AG04450 (cell line): Measurements from ENCODE around the gene C1QC. TPM values are rescaled to one million over a fixed set of nuclear protein-coding genes. Genes with fewer than 3 reads are reported as not detected.

Experiments used
- CTCF ChIA-PET: fragments of 300-600, 350-600 bp; formaldehyde crosslinking; extraction: SDS; loops from one replicate; lab custom pipeline; 2022; ENCODE audit warnings: antibody characterized with exemption, inconsistent platforms; lab: Charles Lee
- POLR2A ChIA-PET: fragments of 350-600 bp; formaldehyde crosslinking; extraction: SDS; loops from one replicate; lab custom pipeline; 2021; ENCODE audit warnings: antibody characterized with exemption, inconsistent platforms; lab: Yijun Ruan, JAX
- DNase-seq: peaks from one replicate; pipeline ENCODE4 v3.0.0-alpha.2; 2011; ENCODE audit warnings: low read depth, low spot score
- H3K27ac ChIP-seq: one replicate; pipeline ENCODE4 v1.5.1; 2012; ENCODE audit warnings: low read depth, low read length, control low read depth
- H3K27me3 ChIP-seq: one replicate; pipeline ENCODE4 v1.6.0; 2012; ENCODE audit warnings: low read length; ENCODE audit not compliant: control insufficient read depth, insufficient read depth
- H3K4me3 ChIP-seq: 2 replicates; pipeline ENCODE4 v1.5.1; 2011; ENCODE audit warnings: mild to moderate bottlenecking, low read depth, low read length, control low read depth
- H3K9me3 ChIP-seq: 2 replicates; pipeline ENCODE4 v1.5.1; 2012; ENCODE audit warnings: low read length; ENCODE audit not compliant: control insufficient read depth, insufficient read depth
- polyA plus RNA-seq: library from polyadenylated mRNA; depleted of rRNA; stranded (reverse); fragments of >200 nt; gene quantifications from 2 replicates; pipeline ENCODE4 v1.2.3, GENCODE V29; 2011
- TF ChIP-seq, protein P1 (sequence below): IDR thresholded peaks from 2 replicates; pipeline ENCODE4 v1.5.1; 2011; ENCODE audit warnings: low read depth, low read length, control low read depth, inconsistent platforms

C1QC gene
- polyA plus RNA-seq, 1 experiment, result not detected

DNA sequence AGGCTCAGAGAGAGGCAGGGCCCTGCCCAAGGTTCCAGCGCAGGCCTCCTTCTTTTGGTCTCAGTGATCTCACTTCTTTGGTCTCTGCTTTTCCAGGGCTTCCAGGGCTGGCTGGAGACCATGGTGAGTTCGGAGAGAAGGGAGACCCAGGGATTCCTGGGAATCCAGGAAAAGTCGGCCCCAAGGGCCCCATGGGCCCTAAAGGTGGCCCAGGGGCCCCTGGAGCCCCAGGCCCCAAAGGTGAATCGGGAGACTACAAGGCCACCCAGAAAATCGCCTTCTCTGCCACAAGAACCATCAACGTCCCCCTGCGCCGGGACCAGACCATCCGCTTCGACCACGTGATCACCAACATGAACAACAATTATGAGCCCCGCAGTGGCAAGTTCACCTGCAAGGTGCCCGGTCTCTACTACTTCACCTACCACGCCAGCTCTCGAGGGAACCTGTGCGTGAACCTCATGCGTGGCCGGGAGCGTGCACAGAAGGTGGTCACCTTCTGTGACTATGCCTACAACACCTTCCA is 17.3 kb downstream of the C1QC start:
- Histone ChIP-seq H3K27ac (no peak overlapping the region), H3K9me3 (no peaks in the 10 kb centered on the region), H3K4me3 (no peak overlapping the region), H3K27me3 (peaks cover 41% of the 10 kb centered on the region)
- TF ChIP-seq, protein P1, sequence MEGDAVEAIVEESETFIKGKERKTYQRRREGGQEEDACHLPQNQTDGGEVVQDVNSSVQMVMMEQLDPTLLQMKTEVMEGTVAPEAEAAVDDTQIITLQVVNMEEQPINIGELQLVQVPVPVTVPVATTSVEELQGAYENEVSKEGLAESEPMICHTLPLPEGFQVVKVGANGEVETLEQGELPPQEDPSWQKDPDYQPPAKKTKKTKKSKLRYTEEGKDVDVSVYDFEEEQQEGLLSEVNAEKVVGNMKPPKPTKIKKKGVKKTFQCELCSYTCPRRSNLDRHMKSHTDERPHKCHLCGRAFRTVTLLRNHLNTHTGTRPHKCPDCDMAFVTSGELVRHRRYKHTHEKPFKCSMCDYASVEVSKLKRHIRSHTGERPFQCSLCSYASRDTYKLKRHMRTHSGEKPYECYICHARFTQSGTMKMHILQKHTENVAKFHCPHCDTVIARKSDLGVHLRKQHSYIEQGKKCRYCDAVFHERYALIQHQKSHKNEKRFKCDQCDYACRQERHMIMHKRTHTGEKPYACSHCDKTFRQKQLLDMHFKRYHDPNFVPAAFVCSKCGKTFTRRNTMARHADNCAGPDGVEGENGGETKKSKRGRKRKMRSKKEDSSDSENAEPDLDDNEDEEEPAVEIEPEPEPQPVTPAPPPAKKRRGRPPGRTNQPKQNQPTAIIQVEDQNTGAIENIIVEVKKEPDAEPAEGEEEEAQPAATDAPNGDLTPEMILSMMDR, result no peak
- no peak for DNase-seq
- POLR2A ChIA-PET, result no interaction called here
- CTCF ChIA-PET, result no interaction called here

DNA sequence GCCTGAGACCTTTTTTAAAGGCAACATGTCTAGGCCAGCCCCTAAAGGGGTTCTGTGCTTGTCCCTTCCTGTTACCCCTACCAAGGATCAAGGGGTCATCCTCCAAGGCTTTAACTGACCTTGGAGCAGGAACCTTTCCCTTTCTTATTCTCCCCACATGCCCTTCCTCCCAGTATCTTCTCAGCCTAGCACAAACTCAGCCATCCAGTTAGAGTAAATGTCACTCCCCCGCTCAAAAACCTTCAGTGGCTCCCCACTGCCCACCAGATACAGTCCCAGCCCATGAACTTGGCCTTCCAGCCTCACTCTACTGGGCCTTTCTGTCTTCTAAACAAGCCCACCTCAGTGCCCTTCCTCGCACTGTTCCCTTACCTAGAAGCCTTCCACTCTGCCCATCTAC is 18.4 kb downstream of the C1QC start:
- ChIA-PET CTCF (interaction anchor here (0.6 kb wide), 1 partner anchor 269 kb away, joined by 6 read pairs; no protein-coding TSS in a partner anchor), POLR2A (no interaction called here)
- no peaks in the 10 kb centered on the region for H3K9me3 ChIP-seq
- no peak for DNase-seq
- peaks cover 38% of the 10 kb centered on the region for H3K27me3 ChIP-seq
- H3K27ac ChIP-seq, result no peak overlapping the region
- no peak overlapping the region for H3K4me3 ChIP-seq
- TF ChIP-seq, protein P1, result no peak

DNA sequence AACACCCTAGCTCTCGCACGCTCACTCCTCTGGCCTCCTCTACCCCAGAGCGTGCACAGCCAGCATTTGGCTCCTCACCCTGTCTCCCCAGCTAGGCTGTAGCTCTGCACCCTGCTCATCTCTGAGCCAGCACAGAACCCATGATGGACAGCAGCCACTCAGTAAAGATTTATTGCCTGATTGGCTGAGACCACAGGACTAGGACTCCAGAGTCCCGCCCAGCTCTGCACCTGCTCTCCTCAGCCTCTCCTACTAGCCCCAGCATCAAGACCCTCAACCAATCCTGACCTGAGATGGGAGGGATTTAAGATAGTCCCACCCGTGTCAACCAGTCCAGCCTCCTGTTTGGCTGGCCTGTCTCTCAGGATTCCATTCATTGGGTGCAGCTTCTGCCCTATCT is 18.9 kb downstream of the C1QC start:
- H3K27me3 ChIP-seq, result peaks cover 41% of the 10 kb centered on the region
- DNase-seq, result no peak
- CTCF ChIA-PET, result interaction anchor here (0.6 to 1.2 kb wide), 3 partner anchors 268 to 358 kb away, joined by 3 to 6 read pairs (median 5); no protein-coding TSS in a partner anchor

DNA sequence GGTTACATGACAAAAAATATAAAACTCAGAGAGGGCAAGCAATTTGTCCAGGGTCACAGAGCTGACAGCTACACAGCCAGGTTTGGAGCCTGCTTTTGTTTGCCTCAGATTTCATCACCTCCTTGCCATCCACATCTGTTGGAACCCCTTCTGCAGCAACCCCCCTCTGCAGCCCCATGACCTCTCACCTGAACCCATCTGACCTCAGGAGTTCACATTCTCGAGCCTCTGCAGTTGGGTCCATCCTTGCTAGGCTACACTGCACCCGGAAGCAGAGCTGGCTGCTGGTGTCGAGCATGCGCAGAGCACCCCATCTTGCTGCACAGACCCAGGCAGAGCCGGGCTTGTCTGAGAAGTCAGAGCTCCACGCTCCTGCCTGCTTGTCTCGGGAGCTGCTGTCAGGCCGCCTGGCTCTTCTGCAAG is 19.6 kb downstream of the C1QC start:
- ChIA-PET POLR2A (no interaction called here), CTCF (interaction anchor here (0.6 to 1.4 kb wide), 4 partner anchors 42 to 357 kb away, joined by 3 to 6 read pairs (median 4); no protein-coding TSS in a partner anchor)
- DNase-seq, result no peak
- Histone ChIP-seq H3K27ac (no peak overlapping the region), H3K9me3 (no peaks in the 10 kb centered on the region), H3K27me3 (peaks cover 41% of the 10 kb centered on the region), H3K4me3 (no peak overlapping the region)
- TF ChIP-seq, protein P1, result no peak

More for the DNA sequence above, 18.9 kb downstream of the C1QC start:
- TF ChIP-seq, protein P1, result no peak
- Histone ChIP-seq H3K27ac (no peak overlapping the region), H3K9me3 (no peaks in the 10 kb centered on the region), H3K4me3 (no peak overlapping the region)
- POLR2A ChIA-PET, result no interaction called here

DNA sequence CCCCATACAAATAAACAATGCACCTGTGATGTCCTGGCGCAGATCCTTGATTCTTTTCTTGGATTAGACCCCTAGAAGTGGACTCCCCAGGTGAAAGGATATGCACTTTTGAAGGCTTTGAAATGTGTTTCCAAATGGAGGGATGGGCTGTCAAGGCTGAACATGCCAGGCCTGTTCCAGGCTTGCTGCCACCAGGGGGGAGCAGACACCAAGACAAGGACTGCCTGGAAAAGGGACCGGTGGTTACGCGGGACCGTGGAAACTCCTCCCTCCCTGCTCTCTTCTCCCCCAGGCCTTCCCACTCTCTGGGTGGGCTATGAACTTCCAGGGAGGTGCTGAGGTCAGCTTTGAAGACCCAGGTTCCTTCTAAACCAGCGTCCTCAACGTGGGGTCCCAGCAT is 22.3 kb downstream of the C1QC start:
- CTCF ChIA-PET, result interaction anchor here (0.8 to 1.2 kb wide), 3 partner anchors 263 to 298 kb away, joined by 3 to 4 read pairs (median 3); no protein-coding TSS in a partner anchor

More for the DNA sequence above, 22.3 kb downstream of the C1QC start:
- no peak overlapping the region for H3K27ac ChIP-seq
- no peaks in the 10 kb centered on the region for H3K9me3 ChIP-seq
- no peak overlapping the region for H3K4me3 ChIP-seq
- peaks cover 38% of the 10 kb centered on the region for H3K27me3 ChIP-seq
- TF ChIP-seq, protein P1, result peak; percentile 64
- no peak for DNase-seq
- POLR2A ChIA-PET, result no interaction called here
